HepG2 (cell line): ENCODE measurements around the gene TLX1. TPM values are rescaled to one million over a fixed set of nuclear protein-coding genes. Genes with fewer than 3 reads are reported as not detected.

Experiments used
- ATAC-seq: fragments of 200-7000 bp; cut with Tn5 transposase; 3 replicates; pipeline ENCODE4 v1.9.1; 2020; ENCODE audit warnings: mild to moderate bottlenecking, moderate library complexity
- BruUV-seq: library from RNA; stranded (reverse); fragments of 400-500 nt; replicated peaks from 2 replicates; lab custom pipeline; 2021; lab: Mats Ljungman, UMichigan
- CTCF ChIA-PET: fragments of 300-600 bp; formaldehyde crosslinking; extraction: SDS; loops from one replicate; lab custom pipeline; 2021; ENCODE audit warnings: low total read pairs, inconsistent platforms, low intra/inter-chr PET ratio; lab: Yijun Ruan, JAX
- POLR2A ChIA-PET: fragments of 350-600 bp; sonication (Branson Sonifier 250); formaldehyde crosslinking; loops from one replicate; lab custom pipeline; 2020; ENCODE audit warnings: antibody characterized with exemption, inconsistent platforms; lab: Yijun Ruan, JAX
- DNase-seq: peaks from one replicate; pipeline ENCODE4 v3.0.0-alpha.2; 2015; ENCODE audit warnings: low spot score
- FAIRE-seq: peaks from 3 replicates; lab custom pipeline; 2011; peaks lifted over from hg19 to GRCh38; lab: Jason Lieb, UNC
- H2AFZ ChIP-seq: one replicate; pipeline ENCODE4 v1.6.1; 2011; ENCODE audit warnings: low read length, inconsistent platforms
- H3K27ac ChIP-seq: fragments of 300-600 bp; 3 replicates; pipeline ENCODE4 v1.8.0; 2011; ENCODE audit warnings: mixed run types, mild to moderate bottlenecking, mixed read lengths, low read length, inconsistent platforms; ENCODE audit not compliant: insufficient read depth; ENCODE audit errors: extremely low read length
- H3K27me3 ChIP-seq, 2 experiments: fragments of 200-600 bp in 1 of 2; 2 replicates in 1 of 2; 3 replicates in 1 of 2; pipeline versions ENCODE4 v1.6.0 to v1.8.0; 2011; ENCODE audit warnings: low read length in 2 of 2, mild to moderate bottlenecking in 2 of 2, moderate library complexity in 2 of 2, inconsistent platforms in 1 of 2; ENCODE audit not compliant: insufficient read depth in 2 of 2, control insufficient read depth in 1 of 2
- H3K36me3 ChIP-seq, 2 experiments: fragments of 200-600 bp in 1 of 2; replicated peaks in 1 of 2; 2 replicates in 1 of 2; 3 replicates in 1 of 2; pipeline versions ENCODE4 v1.5.1 to v1.8.0; 2011; ENCODE audit warnings: low read length in 2 of 2, inconsistent platforms in 1 of 2; ENCODE audit not compliant: insufficient read depth in 2 of 2, control insufficient read depth in 1 of 2
- H3K4me1 ChIP-seq: 2 replicates; pipeline ENCODE4 v1.5.1; 2012; ENCODE audit warnings: low read length, inconsistent platforms; ENCODE audit not compliant: insufficient read depth
- H3K4me2 ChIP-seq: 2 replicates; pipeline ENCODE4 v1.6.0; 2011; ENCODE audit warnings: low read depth, low read length, inconsistent platforms
- H3K4me3 ChIP-seq, 3 experiments: fragments of 200-600 bp in 1 of 3; sonication (generic), shearing (Covaris generic) in 1 of 3; replicated peaks in 1 of 3; 2 replicates each; pipeline ENCODE4 v1.5.1; 2011 to 2016; ENCODE audit warnings: low read length in 3 of 3, inconsistent platforms in 2 of 3, low read depth in 2 of 3, mild to moderate bottlenecking in 2 of 3, control low read depth in 1 of 3, mixed read lengths in 1 of 3; ENCODE audit not compliant: insufficient read depth in 1 of 3
- H3K79me2 ChIP-seq: one replicate; pipeline ENCODE4 v1.6.1; 2011; ENCODE audit warnings: low read length, inconsistent platforms; ENCODE audit not compliant: insufficient read depth
- H3K9ac ChIP-seq: 2 replicates; pipeline ENCODE4 v1.6.0; 2011; ENCODE audit warnings: mild to moderate bottlenecking, low read depth, low read length, inconsistent platforms; ENCODE audit not compliant: insufficient read depth
- H3K9me3 ChIP-seq: 2 replicates; pipeline ENCODE4 v1.5.1; 2012; ENCODE audit warnings: mild to moderate bottlenecking, low read length
- H4K20me1 ChIP-seq: 2 replicates; pipeline ENCODE4 v1.6.0; 2011; ENCODE audit warnings: inconsistent platforms, mild to moderate bottlenecking, low read length, moderate library complexity; ENCODE audit not compliant: insufficient read depth
- CHD2 ChIP-seq: IDR thresholded peaks from 2 replicates; pipeline ENCODE4 v1.6.1; 2011; ENCODE audit warnings: low read depth, low read length, improper control_type of control experiment
- LCORL ChIP-seq, 2 experiments: fragments of 450-650 bp in 1 of 2; sonication (generic) in 1 of 2; formaldehyde crosslinking in 1 of 2; IDR thresholded peaks; 2 replicates each; pipeline versions ENCODE4 v1.5.0 to v1.6.1; 2017 to 2020; ENCODE audit warnings: antibody characterized with exemption in 1 of 2, missing genetic modification reagents in 1 of 2
- NONO ChIP-seq, 2 experiments: fragments of 450-650 bp in 1 of 2; sonication (generic) in 1 of 2; formaldehyde crosslinking in 1 of 2; IDR thresholded peaks in 1 of 2; conservative IDR thresholded peaks in 1 of 2; 2 replicates each; pipeline versions ENCODE4 v1.6.1 to v1.8.0; 2017 to 2022; ENCODE audit warnings: mild to moderate bottlenecking in 1 of 2, missing genetic modification reagents in 1 of 2, moderate library complexity in 1 of 2
- NR2F2 ChIP-seq: IDR thresholded peaks from 2 replicates; pipeline ENCODE4 v1.6.1; 2012; ENCODE audit warnings: low read depth, inconsistent platforms, borderline replicate concordance
- PLSCR1 ChIP-seq: sonication (generic); formaldehyde crosslinking; IDR thresholded peaks from 2 replicates; pipeline ENCODE4 v1.5.0; 2020; ENCODE audit warnings: missing genetic modification reagents, mild to moderate bottlenecking, borderline replicate concordance
- TRIM24 ChIP-seq: sonication (generic); formaldehyde crosslinking; IDR thresholded peaks from 2 replicates; pipeline ENCODE4 v1.8.0; 2022; ENCODE audit warnings: mild to moderate bottlenecking, missing genetic modification reagents
- ZC3H4 ChIP-seq: sonication (generic); formaldehyde crosslinking; IDR thresholded peaks from 2 replicates; pipeline ENCODE4 v1.4.0; 2020; ENCODE audit warnings: missing genetic modification reagents, borderline replicate concordance
- ZNF354B ChIP-seq: sonication (generic); formaldehyde crosslinking; IDR thresholded peaks from 2 replicates; pipeline ENCODE4 v1.8.0; 2022; ENCODE audit warnings: mild to moderate bottlenecking, missing genetic modification reagents
- ZNF577 ChIP-seq: sonication (generic); formaldehyde crosslinking; IDR thresholded peaks from 2 replicates; pipeline ENCODE4 v1.4.0; 2020; ENCODE audit warnings: mild to moderate bottlenecking, low read depth, missing genetic modification reagents, borderline replicate concordance
- ZNF83 ChIP-seq: sonication (generic); formaldehyde crosslinking; IDR thresholded peaks from 2 replicates; pipeline ENCODE4 v1.4.0; 2020; ENCODE audit warnings: missing genetic modification reagents, mild to moderate bottlenecking, borderline replicate concordance
- ZNF850 ChIP-seq: sonication (generic); formaldehyde crosslinking; conservative IDR thresholded peaks from 2 replicates; pipeline ENCODE4 v1.9.0; 2021; ENCODE audit warnings: mild to moderate bottlenecking, missing genetic modification reagents
- ZSCAN5A ChIP-seq: sonication (generic); formaldehyde crosslinking; IDR thresholded peaks from 2 replicates; pipeline ENCODE4 v1.8.0; 2022; ENCODE audit warnings: mild to moderate bottlenecking, missing genetic modification reagents, borderline replicate concordance
- WGBS: methylation state at CpG from one replicate; pipeline ENCODE4 v1.1.6; 2017; ENCODE audit warnings: low lambda C conversion rate; 5-methylcytosine and 5-hydroxymethylcytosine counted together
- in situ Hi-C: cut with HindIII; loops from 2 replicates; pipeline ENCODE4 v1.10.0; 2017; ENCODE audit warnings: low pct_unique_long_range_greater_than_20kb; ENCODE audit not compliant: extremely low pct_ligation_motif_present
- intact Hi-C: fragments of 100-400 bp; cut with micrococcal nuclease; formaldehyde crosslinking; loops from one replicate; pipeline ENCODE4 v1.10.0; 2022; ENCODE audit not compliant: unreplicated experiment
- polyA plus RNA-seq, 8 experiments: library from polyadenylated mRNA; depleted of rRNA in 3 of 8; stranded (reverse) in 7 of 8; unstranded in 1 of 8; fragments of >200 nt; fragmentation: Illumina TruSeq in 4 of 8; extraction: Trizol in 4 of 8; gene quantifications; 2 replicates each; pipeline versions ENCODE4 v1.2.1 to v1.2.3, GENCODE V29; 2011 to 2016; ENCODE audit warnings: low read depth in 4 of 8, missing spikeins in 1 of 8, mixed read lengths in 1 of 8; ENCODE audit not compliant: insufficient read depth in 1 of 8
- total RNA-seq, 5 experiments: library from RNA; depleted of rRNA; stranded (reverse); fragments of >200 nt; fragmentation: Illumina TruSeq; extraction: Trizol; gene quantifications; 2 replicates each; pipeline ENCODE4 v1.2.3, GENCODE V29; 2016; ENCODE audit warnings: low read depth in 1 of 5
- TF ChIP-seq, protein P1 (sequence below): sonication (generic); formaldehyde crosslinking; IDR thresholded peaks from 2 replicates; pipeline ENCODE4 v1.9.0; 2022; ENCODE audit warnings: missing genetic modification reagents, mild to moderate bottlenecking, borderline replicate concordance

The TLX1 gene
- total and polyA plus RNA-seq, 2 of the 13 experiments (the other 11 are each of a cell fraction or from before 2014, with no cell fraction given) = 0.07 to 0.26 TPM

GRCh38 chr10:101087376-101087775, 43.7 kb upstream of the TLX1 start (continued):
- TF ChIP-seq, protein P1, sequence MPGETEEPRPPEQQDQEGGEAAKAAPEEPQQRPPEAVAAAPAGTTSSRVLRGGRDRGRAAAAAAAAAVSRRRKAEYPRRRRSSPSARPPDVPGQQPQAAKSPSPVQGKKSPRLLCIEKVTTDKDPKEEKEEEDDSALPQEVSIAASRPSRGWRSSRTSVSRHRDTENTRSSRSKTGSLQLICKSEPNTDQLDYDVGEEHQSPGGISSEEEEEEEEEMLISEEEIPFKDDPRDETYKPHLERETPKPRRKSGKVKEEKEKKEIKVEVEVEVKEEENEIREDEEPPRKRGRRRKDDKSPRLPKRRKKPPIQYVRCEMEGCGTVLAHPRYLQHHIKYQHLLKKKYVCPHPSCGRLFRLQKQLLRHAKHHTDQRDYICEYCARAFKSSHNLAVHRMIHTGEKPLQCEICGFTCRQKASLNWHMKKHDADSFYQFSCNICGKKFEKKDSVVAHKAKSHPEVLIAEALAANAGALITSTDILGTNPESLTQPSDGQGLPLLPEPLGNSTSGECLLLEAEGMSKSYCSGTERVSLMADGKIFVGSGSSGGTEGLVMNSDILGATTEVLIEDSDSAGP = no peak
- TF ChIP-seq TRIM24 (no peak), ZNF850 (no peak), ZSCAN5A (no peak)

- peaks cover 10 to 79% of the 10 kb centered on the region in 2 experiments for H3K27me3 ChIP-seq
- CTCF ChIA-PET = no interaction called here
Observed at GRCh38 chr10:101087965-101088364, 43.1 kb upstream of the TLX1 start.

More at GRCh38 chr10:101087965-101088364, 43.1 kb upstream of the TLX1 start:
- Histone ChIP-seq H3K4me1 (peaks cover 13% of the 10 kb centered on the region), H3K4me3 (no peak overlapping the region), H3K27ac (no peak overlapping the region), H3K9me3 (no peaks in the 10 kb centered on the region)
- DNase-seq = no peak
- BruUV-seq = no TSS peak
- TF ChIP-seq TRIM24 (no peak), CHD2 (no peak), ZNF83 (CRISPR knock-in tag) (no peak), NONO (IDR thresholded peaks at IDR 0.05) (no peak), NONO (CRISPR knock-in tag; conservative IDR thresholded peaks at IDR 0.05) (no peak), ZNF354B (CRISPR knock-in tag) (no peak), LCORL (IDR thresholded peaks at IDR 0.05) (no peak), LCORL (CRISPR knock-in tag; IDR thresholded peaks at IDR 0.05) (no peak), NR2F2 (no peak), ZC3H4 (CRISPR knock-in tag) (no peak), PLSCR1 (CRISPR knock-in tag) (no peak), ZNF577 (CRISPR knock-in tag) (no peak)
- TF ChIP-seq, all 625 proteins: peak for 0
- Histone ChIP-seq H3K9ac (no peak overlapping the region), H3K79me2 (no peaks in the 10 kb centered on the region), H3K4me2 (no peak overlapping the region), H4K20me1 (no peaks in the 10 kb centered on the region), H3K36me3 (no peaks in the 10 kb centered on the region), H2AFZ (no peak overlapping the region)
- in situ Hi-C loops = no loop called here
- intact Hi-C loops = no loop called here
- 42% methylated on average over 13 of the region's 14 CpGs for WGBS
- ATAC-seq (no peak), FAIRE-seq (no peak)
- POLR2A ChIA-PET = no interaction called here
